GM19240 (cell line): ENCODE measurements around the gene FAM177B.
"Not testable (repeated sequence)": the region's sequence is repeated elsewhere in the genome, so short reads cannot be mapped to it uniquely, and the experiment has no call there.

ENCODE experiments used
- DNase-seq: peaks from one replicate; pipeline ENCODE4 v3.0.0; 2011; ENCODE audit warnings: low spot score; ENCODE audit not compliant: insufficient read length

The FAM177B gene

GRCh38 chr1:222739929-222740328, 2.9 kb downstream of the FAM177B start:
- no peak for DNase-seq

- DNase-seq = not testable (repeated sequence)
Observed at GRCh38 chr1:222741630-222742457, 4.8 kb downstream of the FAM177B start.

GRCh38 chr1:222749927-222750326, 12.9 kb downstream of the FAM177B start:
- DNase-seq = no peak

- no peak for DNase-seq
Observed at GRCh38 chr1:222750651-222751050, 13.6 kb downstream of the FAM177B start.

GRCh38 chr1:222751255-222751654, 14.3 kb downstream of the FAM177B start:
- DNase-seq = no peak

- DNase-seq = no peak
Observed at GRCh38 chr1:222754366-222755139, 17.6 kb downstream of the FAM177B start.

- DNase-seq = no peak
Observed at GRCh38 chr1:222757646-222758268, 20.8 kb downstream of the FAM177B start.

GRCh38 chr1:222759451-222760035, 22.5 kb downstream of the FAM177B start:
- no peak for DNase-seq

DNA sequence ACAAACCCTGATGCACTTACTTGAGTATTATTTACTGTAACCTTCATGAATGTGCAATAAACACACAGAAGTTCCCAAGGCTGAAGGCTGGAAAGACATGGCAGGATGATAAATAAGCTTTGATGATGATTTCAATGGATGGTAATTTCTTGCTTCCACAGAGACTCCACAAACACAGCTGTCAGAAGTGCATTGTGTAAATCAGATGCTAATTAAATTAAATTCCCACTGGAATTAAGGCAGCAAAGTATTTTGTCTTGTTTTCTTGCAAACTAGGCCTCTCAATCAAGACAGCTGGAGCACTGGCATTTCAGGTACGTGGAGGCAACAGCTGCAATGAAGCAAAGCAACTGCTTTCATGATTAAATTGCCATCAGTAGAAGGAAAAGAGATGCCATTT, 24.1 kb downstream of the FAM177B start:
- no peak for DNase-seq

DNA sequence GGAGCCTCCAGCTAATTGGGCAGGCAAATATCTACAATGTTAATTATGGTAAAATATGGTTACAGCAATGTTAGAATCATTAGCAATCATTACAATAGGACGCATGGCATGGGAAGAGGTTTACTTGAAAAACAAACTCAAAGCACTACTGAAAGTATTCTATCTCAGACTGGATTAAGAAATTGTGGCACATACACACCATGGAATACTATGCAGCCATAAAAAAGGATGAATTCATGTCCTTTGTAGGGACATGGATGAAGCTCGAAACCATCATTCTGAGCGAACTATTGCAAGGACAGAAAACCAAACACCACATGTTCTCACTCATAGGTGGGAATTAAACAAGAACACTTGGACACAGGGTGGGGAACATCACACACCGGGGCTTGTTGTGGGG, 25.2 kb downstream of the FAM177B start:
- not testable (repeated sequence) for DNase-seq

DNA sequence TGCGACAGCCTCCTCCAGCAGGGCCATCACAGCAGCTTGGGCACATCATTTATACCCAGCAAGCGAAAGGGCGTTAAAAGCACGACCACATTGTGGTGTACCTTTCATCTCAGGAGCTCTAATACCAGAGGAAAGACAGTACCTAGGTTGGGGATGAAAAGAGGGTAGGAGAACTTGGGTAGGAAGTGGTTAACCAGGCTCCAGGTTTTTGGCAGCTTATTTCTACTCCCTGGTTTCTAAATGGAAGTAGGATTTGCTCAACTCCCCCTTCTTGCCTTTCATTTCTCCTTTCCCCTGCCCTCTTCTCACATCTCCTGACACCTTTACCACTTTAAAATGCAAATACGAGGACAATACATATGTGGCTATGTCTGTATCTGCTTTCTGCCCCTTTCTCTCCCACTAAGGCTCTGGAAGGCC, 30.2 kb downstream of the FAM177B start:
- no peak for DNase-seq

DNA sequence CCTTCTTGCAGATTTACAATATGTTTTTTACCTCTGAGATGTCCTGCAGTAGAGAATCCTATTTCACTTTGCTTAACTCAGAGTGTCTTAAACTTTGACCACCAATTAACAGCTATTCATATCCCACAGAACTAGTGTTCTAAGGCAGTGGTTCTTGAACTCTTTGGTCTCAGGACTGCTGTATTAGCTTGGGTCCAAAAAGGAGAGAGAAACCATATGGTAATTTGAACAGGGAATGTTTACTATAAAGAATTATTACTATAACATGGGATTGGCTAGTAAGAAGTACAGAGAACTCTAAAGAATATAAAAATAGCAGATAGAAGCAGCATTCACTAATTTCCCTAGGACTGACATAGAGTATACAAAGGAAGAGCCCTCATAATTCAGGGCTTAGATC, 31.6 kb downstream of the FAM177B start:
- no peak for DNase-seq

- DNase-seq = no peak
Observed at GRCh38 chr1:222769181-222769580, 32.2 kb downstream of the FAM177B start.

- no peak for DNase-seq
Observed at GRCh38 chr1:222769971-222770620, 33.1 kb downstream of the FAM177B start.

DNA sequence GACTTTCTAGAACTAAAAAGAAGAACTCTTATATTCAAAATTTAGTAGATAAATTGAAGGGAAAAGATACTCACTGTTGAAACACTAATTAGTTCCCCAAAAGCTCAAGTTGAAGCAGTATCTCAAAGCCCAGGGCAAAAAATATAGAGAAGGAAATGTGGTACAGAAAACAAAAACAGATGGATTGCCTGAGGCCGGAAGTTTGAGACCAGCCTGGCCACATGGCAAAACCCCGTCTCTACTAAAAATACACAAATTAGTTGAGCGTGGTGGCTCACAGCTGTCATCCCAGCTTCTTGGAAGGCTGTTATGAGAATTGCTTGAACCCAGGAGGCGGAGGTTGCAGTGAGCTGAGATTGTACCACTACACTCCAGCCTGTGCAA, 36.0 kb downstream of the FAM177B start:
- DNase-seq = no peak

DNA sequence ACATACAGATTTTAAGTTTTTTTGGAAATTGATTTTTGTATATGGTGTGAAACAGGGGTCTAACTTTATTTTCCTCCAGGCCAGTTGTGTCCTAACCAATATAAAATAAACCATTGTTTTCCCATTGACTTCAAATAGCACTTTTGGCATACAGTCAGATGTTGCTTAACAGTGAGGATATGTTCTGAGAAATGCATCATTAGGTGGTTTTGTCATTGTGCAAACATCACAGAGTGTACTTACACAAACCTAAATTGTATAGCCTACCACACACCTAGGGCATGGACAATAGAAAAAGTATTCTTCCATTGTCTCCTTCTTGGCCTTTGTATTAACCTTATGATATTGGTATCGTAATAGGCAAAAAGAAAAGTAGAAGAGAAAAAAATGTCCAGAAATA, 40.5 kb downstream of the FAM177B start:
- DNase-seq = no peak

DNA sequence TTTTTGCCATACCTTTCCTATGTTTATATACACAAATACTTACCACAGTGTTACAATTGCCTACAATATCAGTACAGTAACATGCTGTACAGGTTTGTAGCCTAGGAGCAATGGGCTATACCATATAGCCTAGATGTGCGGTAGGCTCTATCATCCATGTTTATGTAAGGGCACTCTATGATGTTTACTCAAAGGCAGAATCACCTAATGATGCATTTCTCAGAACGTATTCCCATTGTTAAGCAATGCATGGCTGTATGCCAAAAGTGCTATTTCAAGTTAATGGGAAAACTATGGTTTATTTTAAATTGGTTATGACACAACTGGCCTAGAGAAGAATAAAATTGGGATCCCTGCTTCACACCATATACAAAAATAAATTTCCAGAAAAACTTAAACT, 41.0 kb downstream of the FAM177B start:
- no peak for DNase-seq

GRCh38 chr1:222781251-222781650, 44.2 kb downstream of the FAM177B start:
- no peak for DNase-seq

GRCh38 chr1:222783051-222783450, 46.0 kb downstream of the FAM177B start:
- DNase-seq = no peak

- DNase-seq = no peak
Observed at GRCh38 chr1:222784371-222784770, 47.4 kb downstream of the FAM177B start.

DNA sequence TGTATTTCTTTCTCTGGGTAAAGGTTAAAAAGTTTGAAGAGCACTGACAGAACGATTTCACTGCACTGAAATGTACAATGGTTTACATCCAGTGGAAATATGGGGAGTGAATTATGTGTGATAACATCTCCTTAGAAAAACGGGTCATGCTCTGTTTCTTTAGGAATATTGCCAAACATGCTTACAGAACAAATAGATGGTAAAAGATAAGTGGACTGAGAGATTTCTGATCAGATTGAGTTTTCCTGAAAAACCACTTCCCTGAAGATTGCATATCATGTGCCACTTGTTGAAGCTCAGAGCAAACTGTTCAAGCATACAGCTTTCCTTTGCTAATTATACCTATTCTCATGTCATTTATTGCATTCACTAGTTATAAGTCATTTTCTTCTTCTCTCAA, 47.9 kb downstream of the FAM177B start:
- no peak for DNase-seq
